GM19328 (cell line): ENCODE measurements around the gene MAP2K1.
"Not testable (repeated sequence)": the region's sequence is repeated elsewhere in the genome, so short reads cannot be mapped to it uniquely, and the experiment has no call there.

Source experiments
- ATAC-seq: cut with Tn5 transposase; IDR thresholded peaks from one replicate; pipeline ENCODE4 v1.9.1; 2021; ENCODE audit warnings: mild to moderate bottlenecking, moderate library complexity; ENCODE audit not compliant: unreplicated experiment

Gene MAP2K1

GRCh38 chr15:66422347-66422746 is 35.6 kb downstream of the MAP2K1 start:
- no peak for ATAC-seq

GRCh38 chr15:66423149-66423548 is 36.4 kb downstream of the MAP2K1 start:
- ATAC-seq, result no peak

GRCh38 chr15:66424963-66425612 is 38.4 kb downstream of the MAP2K1 start:
- ATAC-seq, result no peak

GRCh38 chr15:66425837-66426236 is 39.1 kb downstream of the MAP2K1 start:
- no peak for ATAC-seq

GRCh38 chr15:66429117-66429516 is 42.4 kb downstream of the MAP2K1 start:
- no peak for ATAC-seq

- no peak for ATAC-seq
These were observed 42.8 kb downstream of the MAP2K1 start for GRCh38 chr15:66429546-66429945.

- no peak for ATAC-seq
These were observed 44.0 kb downstream of the MAP2K1 start for GRCh38 chr15:66430627-66431255.

- no peak for ATAC-seq
These were observed 47.0 kb downstream of the MAP2K1 start for GRCh38 chr15:66433726-66434125.

GRCh38 chr15:66440501-66440900 is 53.8 kb downstream of the MAP2K1 start:
- ATAC-seq, result no peak

- no peak for ATAC-seq
These were observed 65.7 kb downstream of the MAP2K1 start for GRCh38 chr15:66452420-66452819.

GRCh38 chr15:66452971-66453580 is 66.4 kb downstream of the MAP2K1 start:
- ATAC-seq, result no peak

GRCh38 chr15:66454143-66454542 is 67.4 kb downstream of the MAP2K1 start:
- ATAC-seq, result no peak

GRCh38 chr15:66456211-66456610 is 69.5 kb downstream of the MAP2K1 start:
- ATAC-seq, result no peak

- no peak for ATAC-seq
These were observed 73.3 kb downstream of the MAP2K1 start for GRCh38 chr15:66459818-66460615.

- not testable (repeated sequence) for ATAC-seq
These were observed 74.6 kb downstream of the MAP2K1 start for GRCh38 chr15:66461294-66461693.

GRCh38 chr15:66461917-66462316 is 75.2 kb downstream of the MAP2K1 start:
- no peak for ATAC-seq

- ATAC-seq, result no peak
These were observed 75.9 kb downstream of the MAP2K1 start for GRCh38 chr15:66462627-66463026.

GRCh38 chr15:66465294-66465693 is 78.6 kb downstream of the MAP2K1 start:
- ATAC-seq, result not testable (repeated sequence)

- ATAC-seq, result not testable (repeated sequence)
These were observed 80.7 kb downstream of the MAP2K1 start for GRCh38 chr15:66467162-66468040.

- ATAC-seq, result not testable (repeated sequence)
These were observed 84.1 kb downstream of the MAP2K1 start for GRCh38 chr15:66470825-66471224.
